RPMI7951 (cell line): ENCODE data around the gene BHLHA15. TPM values are rescaled to one million over a fixed set of nuclear protein-coding genes. Genes with fewer than 3 reads are reported as not detected.
A peak's percentile ranks its signal among the peaks of the same experiment; 100 is the strongest.
"Not testable (repeated sequence)": the region's sequence is repeated elsewhere in the genome, so short reads cannot be mapped to it uniquely, and the experiment has no call there.

Experiments used
- DNase-seq: peaks from one replicate; pipeline ENCODE4 v3.0.0-alpha.2; 2012; ENCODE audit warnings: low read depth
- total RNA-seq: library from RNA; depleted of rRNA; stranded (reverse); fragments of >200 nt; shearing (Covaris generic); gene quantifications from 2 replicates; pipeline ENCODE4 v1.2.3, GENCODE V29; 2014

BHLHA15 gene
- total RNA-seq, 1 experiment from 2014 or later: 0.36 TPM

DNA sequence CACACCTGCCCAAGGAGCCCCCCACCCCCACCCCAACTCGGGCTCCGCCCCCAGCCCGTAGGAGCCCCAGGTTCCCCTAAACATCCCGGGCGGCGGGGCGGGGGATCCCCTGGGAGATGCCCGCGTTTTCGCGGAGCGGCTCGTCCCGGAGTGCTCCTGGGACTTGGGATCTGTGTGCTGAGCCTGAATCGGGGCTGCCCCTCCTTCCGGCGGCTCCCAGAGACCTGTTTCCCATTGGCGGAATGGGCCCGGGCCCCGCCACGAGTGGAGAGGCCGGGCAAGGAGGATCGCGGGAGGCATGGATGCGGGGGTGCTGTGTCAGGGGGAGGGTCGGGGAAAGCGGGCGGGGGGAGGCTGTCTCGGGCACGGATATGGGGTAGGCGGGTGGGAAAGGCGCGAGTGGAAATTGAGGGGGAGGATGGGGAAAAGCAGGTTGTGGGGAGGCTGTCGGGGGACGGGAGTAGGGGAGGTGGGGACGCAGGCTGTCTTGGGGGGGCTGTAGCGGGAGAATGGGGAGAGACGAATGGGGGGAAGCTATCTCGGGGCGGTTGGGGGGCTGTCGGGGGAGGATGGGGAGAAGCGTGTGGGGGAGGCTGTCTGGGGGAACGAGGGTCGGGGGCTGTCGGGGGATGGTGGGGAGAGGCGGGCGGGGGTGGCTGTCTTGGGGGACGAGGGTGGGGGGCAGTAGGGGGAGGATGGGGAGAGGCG, 572 bp upstream of the BHLHA15 start:
- DNase-seq: no peak

DNA sequence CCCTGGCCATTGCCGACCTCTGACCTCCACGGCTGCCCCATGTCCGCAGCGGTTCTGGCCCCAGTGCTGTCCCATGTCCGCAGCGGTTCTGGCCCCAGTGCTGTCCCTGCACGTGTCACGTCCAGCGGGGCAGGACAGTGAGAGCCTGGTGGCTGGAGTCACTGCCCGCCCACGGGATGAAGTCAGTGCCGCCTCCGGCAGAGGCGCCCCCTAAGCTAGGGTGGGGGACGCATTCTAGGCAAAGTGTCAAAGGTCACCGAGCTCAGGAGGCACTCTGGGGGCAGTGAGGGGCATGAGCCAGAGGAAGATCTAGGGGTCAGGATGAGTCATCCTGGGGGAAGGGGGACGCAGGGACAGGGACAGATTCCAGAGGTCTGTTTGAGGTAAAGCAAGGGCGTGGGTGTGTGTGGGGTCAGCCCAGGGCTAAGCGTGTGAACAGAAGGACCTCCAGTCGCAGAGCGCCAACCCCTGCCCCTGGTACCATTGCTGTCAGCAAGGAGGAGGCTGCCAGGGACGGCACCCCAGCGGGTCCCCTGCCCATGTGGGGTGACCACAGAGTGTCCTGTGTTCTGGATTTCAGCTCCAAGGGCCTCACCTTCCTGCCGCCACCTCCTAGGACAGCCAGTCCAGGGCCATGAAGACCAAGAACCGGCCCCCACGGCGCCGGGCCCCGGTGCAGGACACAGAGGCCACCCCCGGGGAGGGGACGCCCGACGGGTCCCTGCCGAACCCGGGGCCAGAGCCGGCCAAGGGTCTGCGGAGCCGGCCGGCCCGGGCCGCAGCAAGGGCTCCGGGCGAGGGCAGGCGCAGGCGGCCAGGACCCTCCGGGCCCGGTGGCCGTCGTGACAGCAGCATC, 665 bp downstream of the BHLHA15 start:
- peak; percentile 5 for DNase-seq

DNA sequence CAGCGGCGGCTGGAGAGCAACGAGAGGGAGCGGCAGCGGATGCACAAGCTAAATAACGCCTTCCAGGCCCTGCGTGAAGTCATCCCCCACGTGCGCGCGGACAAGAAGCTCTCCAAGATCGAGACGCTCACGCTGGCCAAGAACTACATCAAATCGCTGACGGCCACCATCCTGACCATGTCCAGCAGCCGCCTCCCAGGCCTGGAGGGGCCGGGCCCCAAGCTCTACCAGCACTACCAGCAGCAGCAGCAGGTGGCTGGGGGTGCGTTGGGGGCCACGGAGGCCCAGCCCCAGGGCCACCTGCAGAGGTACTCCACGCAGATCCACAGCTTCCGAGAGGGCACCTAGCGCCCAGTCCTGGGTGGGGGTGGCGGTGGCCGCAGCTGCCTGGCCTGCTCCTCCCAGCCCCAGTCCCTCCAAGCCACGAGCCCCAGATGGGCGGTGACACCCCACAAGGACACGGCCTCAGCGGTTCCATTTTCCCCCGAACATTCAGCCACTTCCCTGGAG, 1.3 kb downstream of the BHLHA15 start:
- DNase-seq: no peak

DNA sequence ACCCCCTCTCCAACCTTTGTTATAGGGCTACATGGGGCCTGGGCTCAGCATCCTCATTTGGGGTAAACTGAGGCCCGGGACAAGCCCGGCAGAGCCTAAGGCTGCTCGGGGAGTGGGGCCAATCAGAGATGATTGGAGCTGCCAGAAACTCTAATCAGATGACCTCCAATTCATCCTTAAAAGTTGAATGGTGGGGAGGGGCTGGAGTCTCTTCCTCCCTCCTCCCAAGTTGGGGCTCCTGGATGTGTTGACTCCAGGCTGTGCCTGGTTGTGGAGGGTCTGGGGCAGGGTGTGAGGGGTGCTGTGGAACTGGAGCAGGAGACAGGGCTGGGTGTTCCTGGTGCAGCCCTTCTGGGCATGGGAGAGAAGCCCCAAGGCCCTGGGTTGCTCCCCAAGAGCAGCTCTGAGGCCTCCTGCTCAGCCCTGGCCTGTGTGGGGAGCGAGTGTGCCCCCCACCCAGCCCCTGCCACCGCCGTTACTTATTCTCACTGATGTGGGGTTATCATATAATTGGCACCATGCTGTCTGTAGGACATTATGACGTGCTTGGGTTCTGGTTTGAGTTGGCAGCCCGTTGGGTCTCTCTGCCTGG, 2.2 kb downstream of the BHLHA15 start:
- DNase-seq: no peak

DNA sequence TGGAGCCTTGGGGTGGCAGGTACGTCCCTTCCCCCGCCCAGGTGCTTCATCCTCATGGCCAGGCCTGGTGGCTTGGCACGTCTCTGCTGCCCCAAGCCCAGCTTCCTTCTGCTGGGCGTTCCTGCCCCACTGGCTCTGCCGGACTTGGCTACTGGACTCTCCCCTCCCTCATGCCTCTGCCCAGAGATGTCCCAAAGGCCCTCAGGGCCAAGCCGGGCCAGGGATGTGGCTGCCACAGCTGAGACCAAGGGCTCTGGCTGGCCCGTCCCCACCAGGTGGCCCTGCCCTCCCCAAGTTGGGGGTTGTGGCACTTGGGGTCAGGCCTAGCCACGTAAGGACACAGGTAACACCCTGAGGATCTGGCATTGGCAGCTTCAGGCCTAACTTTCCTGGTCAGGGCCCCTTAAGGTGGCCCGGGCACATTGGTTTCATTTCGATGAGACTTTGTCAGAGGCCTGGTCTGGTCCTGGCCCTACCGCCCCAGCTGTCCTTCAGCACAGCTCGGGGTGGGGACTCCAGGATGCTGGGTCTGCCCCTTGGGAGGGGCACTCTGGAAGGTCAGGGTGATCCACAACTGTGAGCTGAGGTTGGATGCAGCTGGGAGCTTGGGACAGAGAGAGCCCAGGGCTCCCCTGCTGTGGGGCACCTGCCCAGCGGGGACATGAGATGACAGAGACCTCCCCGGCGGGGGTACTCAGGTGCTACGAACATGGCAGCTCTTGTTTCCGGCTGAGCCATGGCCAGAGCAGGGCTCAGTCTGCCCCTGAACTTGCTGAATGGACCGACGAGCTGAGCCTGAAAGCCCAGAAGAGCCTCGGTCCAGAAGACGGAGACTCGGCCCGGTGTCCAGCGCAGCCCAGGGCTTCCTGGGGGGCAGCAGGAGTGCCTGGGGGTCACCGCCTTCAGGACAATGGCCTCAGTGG, 2.9 kb downstream of the BHLHA15 start:
- DNase-seq: no peak

DNA sequence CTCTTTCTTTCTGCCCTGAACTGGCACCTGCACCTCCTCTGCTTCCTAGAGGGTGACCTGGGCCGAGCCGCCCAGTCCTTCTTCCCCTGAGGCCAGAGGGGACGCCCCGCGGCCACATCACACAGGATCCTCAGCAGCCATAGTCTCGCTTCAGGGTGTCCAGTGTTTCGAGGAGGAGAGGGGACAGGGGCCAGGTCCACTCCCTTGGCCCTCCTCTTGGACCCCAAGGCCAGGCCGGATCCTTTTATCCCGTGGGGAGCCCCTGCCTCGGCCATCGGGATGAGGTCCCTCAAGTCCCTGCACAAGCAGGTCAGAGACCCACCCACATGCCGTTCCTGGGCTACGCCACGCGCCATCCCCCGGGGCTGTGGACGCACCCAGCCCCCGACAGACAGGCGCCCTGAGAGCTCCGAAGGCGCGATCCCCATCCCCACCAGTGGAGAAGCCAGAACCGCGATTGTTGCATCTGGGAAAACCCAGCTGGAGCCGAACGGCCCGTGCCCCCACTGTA, 3.6 kb downstream of the BHLHA15 start:
- no peak for DNase-seq

DNA sequence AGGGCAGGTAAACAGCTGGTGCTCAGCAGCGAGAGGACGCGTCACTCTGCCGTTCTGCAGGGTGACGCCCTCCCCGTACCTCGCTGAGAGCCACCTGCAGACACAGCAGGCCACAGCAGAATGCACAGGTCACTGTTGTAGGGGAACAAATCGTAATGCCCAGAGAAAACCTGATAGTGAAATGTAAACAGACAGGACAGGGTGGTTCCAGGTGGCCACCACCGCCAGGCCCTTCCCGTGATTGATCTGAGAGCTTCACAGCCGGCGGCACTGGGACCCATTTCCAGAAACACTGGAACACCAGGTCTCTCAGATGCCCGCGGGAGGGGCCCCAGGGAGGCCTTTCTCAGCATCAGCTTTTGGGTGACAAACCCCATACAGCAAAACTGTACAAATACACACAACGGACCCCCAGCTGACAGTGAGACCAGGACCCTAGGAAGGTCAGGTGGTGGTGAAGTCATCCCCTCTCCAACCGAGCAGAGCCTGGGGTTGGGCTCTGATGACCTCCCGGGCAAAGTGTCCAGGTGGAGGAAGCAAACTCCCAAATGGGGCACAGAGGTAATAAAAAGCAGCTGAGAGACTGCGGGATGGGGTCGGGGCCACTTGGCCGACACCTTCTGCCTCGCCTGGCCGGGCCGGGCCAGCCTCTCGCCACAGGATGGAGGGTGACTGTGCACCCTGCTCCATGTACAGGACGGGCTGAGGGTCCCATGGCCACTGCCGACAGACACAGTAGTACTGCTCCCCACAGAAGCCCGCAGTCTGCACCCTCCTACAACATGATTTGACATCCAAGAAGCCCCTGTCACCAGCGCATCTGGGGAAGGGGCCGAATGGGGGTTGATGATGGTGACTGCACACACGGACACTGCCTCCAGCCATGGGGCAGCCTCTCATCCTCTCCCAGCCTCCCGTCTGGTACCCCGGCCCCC, 4.6 kb downstream of the BHLHA15 start:
- no peak for DNase-seq

DNA sequence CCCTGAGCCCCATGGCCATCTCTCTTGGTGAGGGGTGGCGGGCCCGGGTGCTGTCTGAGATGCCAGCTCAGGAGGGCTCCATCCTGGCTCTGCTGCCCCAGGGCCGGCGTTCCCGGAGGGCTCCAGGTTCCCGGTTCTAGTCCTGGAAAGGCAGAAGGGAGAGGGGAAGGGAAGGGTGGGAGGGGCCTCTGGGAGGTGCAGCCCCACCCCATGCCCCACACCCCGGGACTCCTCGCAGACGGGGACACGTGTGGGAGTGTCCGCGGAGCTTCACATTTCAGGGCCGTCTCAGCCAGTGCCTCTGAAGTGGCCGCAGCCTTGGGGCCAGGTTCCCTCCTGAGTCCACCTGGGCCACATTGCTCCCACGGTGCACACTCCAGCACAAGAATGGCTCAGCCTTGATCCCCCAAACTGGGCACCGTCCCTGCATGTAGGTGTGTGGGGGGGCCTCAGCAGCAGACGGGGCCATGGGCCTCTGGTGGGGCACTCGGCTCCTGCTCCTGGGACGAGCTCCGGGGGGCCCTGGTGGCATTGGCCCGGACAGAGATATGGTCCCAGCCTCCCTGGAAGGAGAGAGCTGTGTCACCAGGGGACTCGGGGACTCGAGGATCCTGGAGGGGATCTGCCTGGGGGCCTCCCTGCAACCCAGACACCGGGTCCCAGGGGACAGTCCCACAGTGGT, 5.8 kb downstream of the BHLHA15 start:
- no peak for DNase-seq

DNA sequence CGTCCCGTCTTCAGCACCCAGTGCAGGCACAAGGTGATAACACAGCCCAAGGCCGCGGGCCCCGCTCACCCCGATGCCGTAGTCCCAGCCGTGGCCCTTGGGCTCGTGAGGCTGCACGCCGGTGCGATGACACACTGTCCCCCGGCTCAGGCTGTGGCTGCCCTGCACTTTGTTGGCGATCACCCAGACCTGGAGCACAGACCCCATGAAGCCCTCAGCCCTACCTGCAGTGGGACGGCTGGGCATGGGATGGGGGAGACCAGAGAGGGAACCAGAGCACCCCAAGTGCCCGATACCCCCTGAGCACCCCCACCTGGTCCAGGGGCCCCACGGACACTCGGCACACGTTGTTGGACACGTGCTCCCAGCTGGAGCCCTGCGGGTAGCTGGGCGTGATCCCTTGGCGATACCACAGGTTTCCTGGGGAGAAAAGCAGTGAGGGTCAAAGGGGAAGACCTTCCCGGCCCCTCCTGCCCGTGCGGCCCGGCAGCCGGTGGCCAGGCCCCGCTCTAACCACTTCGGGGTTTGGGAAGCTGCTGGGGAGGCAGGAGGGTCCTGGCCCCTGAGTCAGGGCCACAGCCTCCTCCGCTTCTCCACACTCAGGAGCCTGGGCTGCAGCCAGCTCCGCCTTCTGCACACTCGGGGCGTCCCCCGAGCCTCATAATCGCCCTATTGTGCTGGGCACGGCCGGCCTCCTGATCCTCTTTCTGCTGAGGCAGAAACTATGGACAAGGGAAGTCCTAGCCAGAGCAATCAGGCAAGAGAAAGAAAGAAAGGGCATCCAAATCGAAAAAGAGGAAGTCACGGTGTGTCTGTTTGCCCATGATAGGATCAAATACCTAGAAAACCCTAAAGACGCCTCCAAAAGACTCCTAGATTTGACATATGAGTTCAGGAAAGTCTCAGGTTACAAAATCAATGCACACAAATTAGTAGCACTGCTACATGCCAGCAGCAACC, 6.7 kb downstream of the BHLHA15 start:
- DNase-seq: no peak

DNA sequence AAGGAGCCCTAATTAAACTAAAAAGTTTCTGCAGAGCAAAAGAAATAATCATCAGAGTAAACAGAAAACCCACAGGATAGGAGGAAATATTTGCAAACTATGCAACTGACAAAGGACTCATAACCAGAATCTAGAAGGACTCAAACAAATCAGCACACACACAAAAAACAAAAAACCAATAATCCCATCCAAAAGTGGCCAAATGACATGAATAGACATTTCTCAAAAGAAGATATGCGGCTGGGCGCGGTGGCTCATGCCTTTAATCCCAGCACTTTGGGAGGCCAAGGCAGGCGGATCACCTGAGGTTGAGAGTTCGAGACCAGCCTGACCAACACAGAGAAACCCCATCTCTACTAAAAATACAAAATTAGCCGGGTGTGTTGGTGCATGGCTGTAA, 8.1 kb downstream of the BHLHA15 start:
- not testable (repeated sequence) for DNase-seq

DNA sequence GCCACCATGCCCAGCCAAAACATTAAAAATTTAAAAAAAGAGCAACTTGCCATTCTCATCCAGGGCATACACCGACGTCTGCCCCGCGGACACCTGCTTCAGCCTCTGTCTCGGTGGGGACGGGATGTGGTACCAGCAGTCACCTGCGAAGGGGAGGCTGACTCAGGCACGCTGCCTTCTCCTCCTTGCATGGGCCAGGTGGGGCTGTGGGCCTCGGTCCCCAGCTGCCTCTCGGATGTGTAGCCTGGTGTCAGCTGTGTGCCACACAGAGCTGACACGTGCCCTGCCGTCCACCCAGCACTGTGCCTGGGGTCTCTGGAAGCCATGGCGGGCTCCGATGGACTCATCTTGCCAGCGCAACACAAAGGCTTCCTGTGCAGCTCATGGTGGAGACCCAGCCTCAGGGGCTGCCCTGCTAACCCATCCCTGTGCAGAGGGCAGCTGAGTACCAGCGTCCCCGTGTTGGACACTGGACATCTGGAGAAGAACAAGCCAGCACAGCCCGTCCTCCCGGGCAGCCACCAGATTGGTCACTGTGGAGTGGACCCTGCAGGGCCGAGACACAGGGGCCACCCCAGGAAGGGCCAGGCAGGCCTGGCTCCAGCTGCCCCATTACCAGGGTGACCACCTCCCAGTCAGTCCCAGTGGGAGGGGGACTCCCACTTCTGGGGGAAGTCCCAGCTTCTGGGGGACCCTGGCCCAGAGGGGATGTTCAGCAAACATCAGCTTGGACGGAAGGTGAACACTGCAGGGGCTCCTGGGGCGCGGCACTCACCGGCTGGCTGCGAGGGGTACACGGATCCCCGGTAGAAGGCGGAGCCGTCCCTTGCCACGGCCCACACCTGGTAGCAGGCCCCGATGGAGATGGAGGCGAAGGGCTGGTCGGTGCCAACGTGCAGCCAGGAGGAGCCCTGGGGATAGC, 10.6 kb downstream of the BHLHA15 start:
- DNase-seq: no peak

DNA sequence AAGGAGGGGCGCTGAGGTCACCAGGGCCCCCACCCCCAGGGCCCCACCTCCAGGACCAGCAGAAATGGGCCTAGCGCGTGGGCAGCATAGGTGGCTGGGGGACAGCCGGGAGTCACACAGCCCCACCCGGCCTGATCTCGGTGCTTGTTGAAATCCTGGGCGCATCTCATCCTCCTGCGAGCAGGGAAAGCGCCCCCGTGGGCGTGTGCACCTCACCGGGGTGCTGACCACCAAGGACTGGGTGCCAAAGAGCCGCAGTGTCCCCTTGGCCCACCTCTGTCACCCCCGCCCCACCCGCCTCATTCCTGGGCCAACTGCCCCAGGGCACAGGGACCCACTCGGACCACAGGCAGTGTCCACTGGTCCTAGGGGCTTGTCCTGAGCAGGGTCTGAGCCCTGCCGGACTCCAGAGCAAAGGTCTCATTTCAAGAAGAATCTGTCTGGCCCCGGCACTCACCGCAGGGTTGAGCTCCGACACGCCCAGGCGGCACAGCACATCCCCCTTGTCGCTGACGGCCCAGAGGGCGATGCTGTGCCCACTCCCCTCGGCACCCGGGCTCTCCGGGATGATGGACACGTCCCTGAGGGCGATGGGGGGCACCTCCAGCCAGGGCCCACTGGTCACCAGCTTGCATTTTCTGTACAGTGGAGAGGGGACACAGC, 11.4 kb downstream of the BHLHA15 start:
- no peak for DNase-seq

DNA sequence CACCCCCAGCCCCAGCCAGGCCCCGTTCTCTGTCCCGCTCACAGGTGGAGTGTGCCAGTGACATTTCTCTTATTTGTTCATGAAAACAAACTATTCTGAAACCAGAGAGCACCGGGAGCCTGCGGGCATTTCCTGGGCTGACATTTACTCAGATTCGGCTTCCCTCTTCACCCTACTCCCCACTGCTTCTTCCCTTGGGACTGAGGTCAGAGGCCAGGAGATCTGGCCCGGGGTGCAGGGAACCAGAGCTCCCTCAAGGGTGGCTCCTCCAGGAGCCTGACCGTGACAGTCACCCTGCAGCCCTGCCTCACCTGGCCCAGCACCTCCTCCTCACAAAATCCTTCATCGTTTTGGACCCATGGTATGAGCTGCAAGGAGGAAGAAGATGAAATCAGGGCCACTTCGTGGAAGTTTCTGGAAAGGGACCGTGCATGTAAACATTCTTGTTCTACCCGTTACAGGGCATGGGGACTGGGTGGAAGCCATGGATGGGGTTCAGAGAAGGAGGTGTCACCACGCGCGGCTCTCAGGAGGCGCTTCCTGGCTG, 12.2 kb downstream of the BHLHA15 start:
- DNase-seq: no peak

DNA sequence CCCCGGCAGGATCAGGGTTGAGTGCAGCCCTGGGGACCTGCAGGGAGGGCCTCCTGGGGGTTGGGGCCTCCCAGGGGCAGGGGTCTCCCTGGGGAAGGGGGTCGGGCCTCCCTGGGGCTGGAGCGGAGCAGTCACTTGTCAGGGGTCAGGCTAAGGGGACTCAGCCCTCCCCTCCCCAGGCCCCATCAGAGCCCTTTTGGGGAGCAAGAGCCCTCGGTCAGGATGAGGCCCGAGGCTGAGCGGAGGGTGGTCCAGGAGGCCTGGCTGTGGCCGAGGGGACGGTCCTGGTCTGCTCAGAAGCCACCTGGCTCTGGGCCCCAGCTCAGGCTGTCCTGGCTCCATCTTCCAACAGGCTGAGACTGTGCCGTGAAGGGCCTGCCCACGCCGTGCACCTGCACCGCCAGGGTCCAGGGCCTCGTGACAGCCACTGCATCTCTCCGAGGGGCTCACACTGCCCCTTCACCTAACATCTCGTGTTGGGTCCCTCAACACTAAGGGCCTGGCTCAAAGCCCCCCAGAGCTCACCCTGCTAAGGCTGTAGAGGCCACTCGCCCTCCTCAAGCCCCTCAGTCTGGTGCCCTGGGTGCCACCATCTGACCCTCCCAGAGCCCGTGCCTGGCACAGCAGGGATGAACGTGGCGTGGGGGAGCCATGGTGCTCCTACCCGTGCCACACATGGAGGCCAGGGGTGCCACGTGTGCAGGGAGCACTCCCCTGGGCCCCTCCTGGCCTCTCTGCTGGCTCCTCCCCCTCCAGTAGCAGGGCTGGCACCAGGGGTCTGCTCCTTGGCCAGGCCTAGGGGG, 12.9 kb downstream of the BHLHA15 start:
- DNase-seq: no peak

DNA sequence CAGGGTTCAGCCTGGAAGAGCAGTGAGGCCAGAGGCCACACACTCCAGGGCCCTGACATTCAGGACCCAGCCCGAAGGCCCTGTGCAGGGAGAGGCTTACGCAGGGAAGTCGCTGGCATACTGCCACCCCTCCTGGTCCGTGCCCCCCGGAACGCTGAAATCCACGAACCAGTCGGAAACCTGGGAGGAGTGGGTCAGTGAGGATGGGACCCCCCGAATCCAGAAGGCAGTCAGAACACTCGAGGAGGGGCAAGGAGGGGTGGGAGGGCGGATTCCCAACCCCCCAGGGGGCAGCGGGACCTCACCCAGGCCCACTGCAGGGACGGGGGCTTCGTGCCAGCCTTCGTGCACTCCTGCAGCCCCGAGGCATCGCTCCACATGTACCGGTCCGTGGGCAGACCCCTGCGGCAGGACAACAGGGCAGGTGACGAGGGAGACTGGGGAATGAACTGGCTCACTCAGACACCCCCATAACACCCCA, 13.5 kb downstream of the BHLHA15 start:
- no peak for DNase-seq
